Smooth muscle cell (in vitro differentiated cells): ENCODE measurements around the gene ZNF580. TPM values are rescaled to one million over a fixed set of nuclear protein-coding genes. Genes with fewer than 3 reads are reported as not detected.
A peak's percentile ranks its signal among the peaks of the same experiment; 100 is the strongest.

ENCODE experiments used
- DNase-seq: peaks from one replicate; lab custom pipeline; 2025; ENCODE audit not compliant: unreplicated experiment; lab: John Stamatoyannopoulos, UW
- H2AFZ ChIP-seq: fragments of 200-600 bp; sonication (generic); 2 replicates; pipeline ENCODE4 v1.6.0; 2016; ENCODE audit warnings: antibody characterized with exemption, low read depth, mild to moderate bottlenecking
- H3F3A ChIP-seq: fragments of 200-600 bp; sonication (generic); 2 replicates; pipeline ENCODE4 v1.6.0; 2017; ENCODE audit warnings: antibody characterized with exemption, low read depth
- H3K27ac ChIP-seq: fragments of 200-600 bp; sonication (generic); 2 replicates; pipeline ENCODE4 v1.5.1; 2016; ENCODE audit warnings: low read depth, mild to moderate bottlenecking
- H3K27me3 ChIP-seq: fragments of 200-600 bp; sonication (generic); 2 replicates; pipeline ENCODE4 v1.6.1; 2016; ENCODE audit warnings: low read depth, mild to moderate bottlenecking
- H3K36me3 ChIP-seq: fragments of 200-600 bp; sonication (generic); 2 replicates; pipeline ENCODE4 v1.5.1; 2016; ENCODE audit warnings: low read depth
- H3K4me1 ChIP-seq: fragments of 200-600 bp; sonication (generic); 2 replicates; pipeline ENCODE4 v1.5.1; 2016; ENCODE audit warnings: low read depth
- H3K4me2 ChIP-seq: fragments of 200-600 bp; sonication (generic); 2 replicates; pipeline ENCODE4 v1.6.0; 2016; ENCODE audit warnings: mild to moderate bottlenecking
- H3K4me3 ChIP-seq: fragments of 200-600 bp; sonication (generic); 2 replicates; pipeline ENCODE4 v1.5.1; 2016; ENCODE audit warnings: mild to moderate bottlenecking
- H3K79me2 ChIP-seq: fragments of 200-600 bp; sonication (generic); 2 replicates; pipeline ENCODE4 v1.6.0; 2016; ENCODE audit warnings: low read depth, mild to moderate bottlenecking
- H3K9ac ChIP-seq: fragments of 200-600 bp; sonication (generic); 2 replicates; pipeline ENCODE4 v1.6.0; 2016; ENCODE audit warnings: low read depth
- H3K9me3 ChIP-seq: fragments of 200-600 bp; sonication (generic); replicated peaks from 2 replicates; pipeline ENCODE4 v1.5.1; 2016; ENCODE audit warnings: low read depth
- H4K20me1 ChIP-seq: fragments of 200-600 bp; sonication (generic); 2 replicates; pipeline ENCODE4 v1.6.0; 2016; ENCODE audit warnings: low read depth
- WGBS: methylation state at CpG from one replicate; pipeline ENCODE4 v1.1.7; 2016; ENCODE audit warnings: low lambda C conversion rate; 5-methylcytosine and 5-hydroxymethylcytosine counted together
- polyA plus RNA-seq: library from polyadenylated mRNA; unstranded; fragments of >200 nt; fragmentation: Nextera tagmentation; extraction: Ambion mirVana; gene quantifications from 2 replicates; pipeline ENCODE4 v1.2.1, GENCODE V29; 2016
- total RNA-seq: library from RNA; depleted of rRNA; stranded (reverse); fragments of >200 nt; gene quantifications from 2 replicates; pipeline ENCODE4 v1.2.3, GENCODE V29; 2014
- TF ChIP-seq, protein P1 (sequence below): fragments of 200-600 bp; sonication (generic); IDR thresholded peaks from 2 replicates; pipeline ENCODE4 v1.5.1; 2017; ENCODE audit warnings: borderline replicate concordance, mild to moderate bottlenecking, antibody characterized with exemption; ENCODE audit not compliant: insufficient read depth, poor library complexity, severe bottlenecking

The ZNF580 gene
- total and polyA plus RNA-seq, 2 experiments from 2014 or later, result 11.9 to 76.8 TPM

DNA sequence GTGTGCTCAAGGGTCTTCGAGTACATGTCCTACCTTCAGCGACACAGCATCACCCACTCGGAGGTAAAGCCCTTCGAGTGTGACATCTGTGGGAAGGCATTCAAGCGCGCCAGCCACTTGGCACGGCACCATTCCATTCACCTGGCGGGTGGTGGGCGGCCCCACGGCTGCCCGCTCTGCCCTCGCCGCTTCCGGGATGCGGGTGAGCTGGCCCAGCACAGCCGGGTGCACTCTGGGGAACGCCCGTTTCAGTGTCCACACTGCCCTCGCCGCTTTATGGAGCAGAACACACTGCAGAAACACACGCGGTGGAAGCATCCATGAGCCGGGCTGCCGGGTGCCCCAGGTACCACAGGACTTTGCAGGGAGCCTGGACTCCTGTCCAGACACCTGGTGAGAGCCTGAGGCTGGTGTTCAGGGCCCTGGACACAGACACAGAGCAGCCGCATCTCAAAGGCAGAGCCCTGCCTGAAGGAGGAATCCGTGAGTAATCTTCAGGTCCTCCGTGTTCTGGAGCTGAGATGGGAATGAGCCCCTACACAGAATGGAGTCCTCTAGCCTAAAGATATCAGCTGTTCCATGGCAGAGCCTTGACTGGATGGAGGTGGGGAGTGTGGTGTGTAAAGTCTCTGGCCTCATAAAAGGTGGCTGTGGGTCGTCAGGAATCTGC, 4.2 kb downstream of the ZNF580 start:
- TF ChIP-seq, protein P1, sequence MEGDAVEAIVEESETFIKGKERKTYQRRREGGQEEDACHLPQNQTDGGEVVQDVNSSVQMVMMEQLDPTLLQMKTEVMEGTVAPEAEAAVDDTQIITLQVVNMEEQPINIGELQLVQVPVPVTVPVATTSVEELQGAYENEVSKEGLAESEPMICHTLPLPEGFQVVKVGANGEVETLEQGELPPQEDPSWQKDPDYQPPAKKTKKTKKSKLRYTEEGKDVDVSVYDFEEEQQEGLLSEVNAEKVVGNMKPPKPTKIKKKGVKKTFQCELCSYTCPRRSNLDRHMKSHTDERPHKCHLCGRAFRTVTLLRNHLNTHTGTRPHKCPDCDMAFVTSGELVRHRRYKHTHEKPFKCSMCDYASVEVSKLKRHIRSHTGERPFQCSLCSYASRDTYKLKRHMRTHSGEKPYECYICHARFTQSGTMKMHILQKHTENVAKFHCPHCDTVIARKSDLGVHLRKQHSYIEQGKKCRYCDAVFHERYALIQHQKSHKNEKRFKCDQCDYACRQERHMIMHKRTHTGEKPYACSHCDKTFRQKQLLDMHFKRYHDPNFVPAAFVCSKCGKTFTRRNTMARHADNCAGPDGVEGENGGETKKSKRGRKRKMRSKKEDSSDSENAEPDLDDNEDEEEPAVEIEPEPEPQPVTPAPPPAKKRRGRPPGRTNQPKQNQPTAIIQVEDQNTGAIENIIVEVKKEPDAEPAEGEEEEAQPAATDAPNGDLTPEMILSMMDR, result no peak
- no peaks in the 10 kb centered on the region for H3K36me3 ChIP-seq
- H3K27me3 ChIP-seq, result no peaks in the 10 kb centered on the region
- H3K9ac ChIP-seq, result no peak overlapping the region
- WGBS, result 94% methylated on average over 28 of the region's 28 CpGs
- H3K4me3 ChIP-seq, result peak overlapping the region; percentile 79
- peaks cover 45% of the 10 kb centered on the region for H3K79me2 ChIP-seq
- peaks cover 12% of the 10 kb centered on the region for H3F3A ChIP-seq
- H3K27ac ChIP-seq, result no peak overlapping the region
- H3K9me3 ChIP-seq, result no peaks in the 10 kb centered on the region
- no peak for DNase-seq
- H2AFZ ChIP-seq, result no peak overlapping the region
- H4K20me1 ChIP-seq, result no peaks in the 10 kb centered on the region
- H3K4me1 ChIP-seq, result peaks cover 22% of the 10 kb centered on the region
- peak overlapping the region; percentile 97 for H3K4me2 ChIP-seq

DNA sequence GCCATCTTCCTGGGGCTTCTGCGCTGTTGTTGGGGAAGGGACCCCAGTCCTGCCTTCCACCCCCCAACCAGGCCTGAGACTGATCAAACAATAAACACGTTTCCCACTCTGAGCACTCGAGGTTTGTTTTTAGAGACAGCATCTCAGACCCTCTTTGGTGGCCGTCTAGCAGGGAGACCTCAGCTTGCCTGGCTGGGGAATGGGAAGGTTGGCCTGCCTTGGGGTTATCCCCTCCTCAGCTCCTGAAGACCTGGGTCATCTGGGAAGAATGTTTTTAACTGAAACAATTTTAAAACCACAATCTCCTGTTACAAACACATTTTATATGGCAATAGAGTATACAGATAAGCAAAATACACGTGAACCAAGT, 4.7 kb downstream of the ZNF580 start:
- no peak for DNase-seq
- Histone ChIP-seq H3K27me3 (no peaks in the 10 kb centered on the region), H2AFZ (no peak overlapping the region), H3K4me1 (peaks cover 21% of the 10 kb centered on the region), H3F3A (peaks cover 12% of the 10 kb centered on the region), H3K27ac (no peak overlapping the region), H3K36me3 (no peaks in the 10 kb centered on the region), H3K4me2 (no peak overlapping the region), H4K20me1 (no peaks in the 10 kb centered on the region), H3K79me2 (peaks cover 45% of the 10 kb centered on the region), H3K9ac (no peak overlapping the region), H3K9me3 (no peaks in the 10 kb centered on the region), H3K4me3 (no peak overlapping the region)
- TF ChIP-seq, protein P1, result no peak
- WGBS, result 92% methylated on average over 5 of the region's 5 CpGs

- H3K9ac ChIP-seq, result peak overlapping the region; percentile 90
- no peaks in the 10 kb centered on the region for H4K20me1 ChIP-seq
- TF ChIP-seq, protein P1, result no peak
- H3K9me3 ChIP-seq, result no peaks in the 10 kb centered on the region
- peak overlapping the region; percentile 99 for H3K4me2 ChIP-seq
- 50% methylated on average over 14 of the region's 14 CpGs for WGBS
- H3K4me3 ChIP-seq, result peak overlapping the region; percentile 99
- H3K4me1 ChIP-seq, result peaks cover 19% of the 10 kb centered on the region
- peak overlapping the region; percentile 61 for H3K27ac ChIP-seq
- DNase-seq, result no peak
- H3K36me3 ChIP-seq, result no peaks in the 10 kb centered on the region
- peaks cover 12% of the 10 kb centered on the region for H3F3A ChIP-seq
- peaks cover 45% of the 10 kb centered on the region for H3K79me2 ChIP-seq
- H3K27me3 ChIP-seq, result no peaks in the 10 kb centered on the region
- H2AFZ ChIP-seq, result peak overlapping the region; percentile 80
Observed at GRCh38 chr19:55646889-55647731, 6.3 kb downstream of the ZNF580 start.
